ENCODE data around the gene MYRIP.

- TF ChIP-seq YY1 (IDR thresholded peaks at IDR 0.05; ENCODE audit: insufficient read depth, insufficient read length) = no peak
- TF ChIP-seq ZNF274 (IDR thresholded peaks at IDR 0.05; ENCODE audit: low read depth, low read length) = no peak
Observed at GRCh38 chr3:39896184-39896583, 86.8 kb downstream of the MYRIP start.
